ENCODE data around the gene AKR1C2.
"Not testable (repeated sequence)": the region's sequence is repeated elsewhere in the genome, so short reads cannot be mapped to it uniquely, and the experiment has no call there.

The AKR1C2 gene

GRCh38 chr10:4942931-4943330 lies 60.7 kb downstream of the AKR1C2 start:
- peak overlapping the region; percentile 68 to 79 for H3K27ac ChIP-seq
- peak; percentile 39 to 75 for DNase-seq

GRCh38 chr10:4941540-4942330 lies 61.9 kb downstream of the AKR1C2 start:
- no peak for DNase-seq

More at GRCh38 chr10:4942931-4943330, 60.7 kb downstream of the AKR1C2 start:
- not testable (repeated sequence) for H3K36me3 ChIP-seq, H3K9me3 ChIP-seq, H3K27me3 ChIP-seq, H3K4me3 ChIP-seq
- intact Hi-C loops (cut with DNase I; ENCODE audit: low total_unique reads), result loop anchor here (5.0 to 10.0 kb wide), 2 partner anchors 91 to 132 kb away; no protein-coding TSS in a partner anchor
- peak; percentile 26 to 39 for TF ChIP-seq CTCF (IDR thresholded peaks at IDR 0.05)
- peaks cover 0 to 73% (median 44%) of the 10 kb centered on the region in 4 donors for H3K4me1 ChIP-seq

DNA sequence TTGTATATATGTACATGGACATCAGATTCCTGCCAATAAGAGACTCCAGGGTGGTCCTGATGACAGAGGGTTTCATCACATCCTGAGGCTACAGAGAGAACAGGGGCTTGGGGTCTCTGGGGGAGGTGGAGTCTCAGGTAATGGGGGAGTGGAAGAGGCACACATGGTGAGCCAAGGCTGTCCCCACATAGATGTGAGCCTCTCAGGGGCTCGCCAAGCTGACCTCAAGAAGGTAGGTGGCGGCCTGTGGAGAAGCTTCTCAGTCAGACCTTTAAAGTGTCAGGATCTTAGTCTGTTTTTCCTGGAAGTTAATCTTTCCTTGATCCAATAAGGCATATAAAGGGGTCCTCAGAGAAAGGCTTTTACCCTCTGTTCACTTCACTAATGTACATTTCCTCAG lies 62.7 kb downstream of the AKR1C2 start:
- intact Hi-C loops (cut with DNase I; ENCODE audit: low total_unique reads), result loop anchor here (5.0 to 10.0 kb wide), 2 partner anchors 89 to 134 kb away; no protein-coding TSS in a partner anchor
- H3K4me3 ChIP-seq, H3K9me3 ChIP-seq, H3K27me3 ChIP-seq, DNase-seq, H3K36me3 ChIP-seq: not testable (repeated sequence)
- Histone ChIP-seq H3K4me1 (peaks cover 0 to 54% (median 34%) of the 10 kb centered on the region in 4 donors), H3K27ac (peak overlapping the region; percentile 68 to 79)

More at GRCh38 chr10:4941540-4942330, 61.9 kb downstream of the AKR1C2 start:
- H3K27ac ChIP-seq, result peak overlapping the region; percentile 68 to 79
- no peaks in the 10 kb centered on the region for H3K36me3 ChIP-seq
- intact Hi-C loops (cut with DNase I; ENCODE audit: low total_unique reads), result loop anchor here (5.0 to 10.0 kb wide), 2 partner anchors 89 to 133 kb away; no protein-coding TSS in a partner anchor
- no peak for TF ChIP-seq CTCF (IDR thresholded peaks at IDR 0.05)
- H3K4me3 ChIP-seq, result no peak overlapping the region
- peaks cover 0 to 63% (median 39%) of the 10 kb centered on the region in 4 donors for H3K4me1 ChIP-seq
- no peaks in the 10 kb centered on the region for H3K9me3 ChIP-seq
- no peaks in the 10 kb centered on the region for H3K27me3 ChIP-seq

GRCh38 chr10:4940073-4940428 lies 63.6 kb downstream of the AKR1C2 start:
- not testable (repeated sequence) for H3K4me3 ChIP-seq, H3K27me3 ChIP-seq, H3K36me3 ChIP-seq, DNase-seq, H3K9me3 ChIP-seq
- Histone ChIP-seq H3K27ac (peak overlapping the region in 1 of 2 donors; percentile 68), H3K4me1 (peaks cover 0 to 47% (median 34%) of the 10 kb centered on the region in 4 donors)
- intact Hi-C loops (cut with DNase I; ENCODE audit: low total_unique reads), result loop anchor here (5.0 to 10.0 kb wide), 2 partner anchors 88 to 135 kb away; no protein-coding TSS in a partner anchor

DNA sequence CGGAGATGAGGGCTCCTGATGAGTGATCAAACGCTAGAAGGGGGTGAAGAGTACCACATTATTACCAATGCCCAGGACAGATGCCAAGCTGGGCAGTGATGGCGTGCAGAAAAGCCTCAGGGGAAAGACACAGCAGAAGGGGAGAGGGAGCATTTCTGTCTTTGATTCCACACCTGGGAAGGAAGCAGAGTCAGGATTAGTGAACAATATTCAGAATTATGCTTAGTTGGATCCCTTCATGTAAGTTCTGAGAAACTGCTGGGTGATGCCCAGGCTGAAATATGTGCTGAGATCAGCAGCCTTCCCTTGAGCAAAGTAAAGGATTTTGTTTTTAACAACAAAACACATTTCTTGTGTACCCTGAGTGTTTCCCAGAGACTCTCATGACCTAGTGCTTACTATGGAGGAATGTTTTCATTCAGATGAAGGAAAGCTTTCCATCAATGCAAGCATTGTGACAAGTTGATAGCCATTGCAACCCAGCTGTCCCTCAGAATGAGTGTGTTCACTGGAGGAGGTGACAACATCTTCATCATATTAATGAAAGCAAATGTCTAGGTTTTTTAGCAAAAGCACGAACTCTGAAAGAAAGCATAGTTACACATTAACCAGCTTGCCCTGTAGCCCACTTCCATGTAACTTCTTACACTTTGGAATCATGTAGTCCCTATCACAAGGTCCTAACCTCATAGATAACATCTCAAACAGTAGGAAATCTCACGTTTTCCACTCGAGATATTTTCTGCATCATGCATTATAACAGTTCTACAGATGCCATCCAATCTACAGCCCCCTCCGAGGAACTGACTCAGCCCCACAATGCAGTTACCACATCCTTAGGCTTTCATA lies 64.2 kb downstream of the AKR1C2 start:
- no peaks in the 10 kb centered on the region for H3K9me3 ChIP-seq
- H3K4me3 ChIP-seq, result no peak overlapping the region
- intact Hi-C loops (cut with DNase I; ENCODE audit: low total_unique reads), result loop anchor here (5.0 to 10.0 kb wide), 2 partner anchors 87 to 135 kb away; no protein-coding TSS in a partner anchor
- H3K36me3 ChIP-seq, result no peaks in the 10 kb centered on the region
- no peak for TF ChIP-seq CTCF (IDR thresholded peaks at IDR 0.05)
- no peak for DNase-seq
- H3K27me3 ChIP-seq, result no peaks in the 10 kb centered on the region
- H3K27ac ChIP-seq, result no peak overlapping the region
- peaks cover 0 to 41% (median 33%) of the 10 kb centered on the region in 4 donors for H3K4me1 ChIP-seq
